GM19395 (cell line): ENCODE data around the gene TMEM131.
A peak's percentile ranks its signal among the peaks of the same experiment; 100 is the strongest.
"Not testable (repeated sequence)": the region's sequence is repeated elsewhere in the genome, so short reads cannot be mapped to it uniquely, and the experiment has no call there.

Experiments used
- ATAC-seq: cut with Tn5 transposase; IDR thresholded peaks from one replicate; pipeline ENCODE4 v1.9.1; 2021; ENCODE audit warnings: mild to moderate bottlenecking, moderate library complexity; ENCODE audit not compliant: unreplicated experiment

TMEM131 gene

GRCh38 chr2:98025481-98026037 lies 29.8 kb upstream of the TMEM131 start:
- ATAC-seq: no peak

- not testable (repeated sequence) for ATAC-seq
These were observed 26.3 kb upstream of the TMEM131 start for GRCh38 chr2:98022067-98022466.

GRCh38 chr2:98020992-98021713 lies 25.4 kb upstream of the TMEM131 start:
- ATAC-seq: no peak

- ATAC-seq: no peak
These were observed 24.8 kb upstream of the TMEM131 start for GRCh38 chr2:98020516-98020915.

- no peak for ATAC-seq
These were observed 21.3 kb upstream of the TMEM131 start for GRCh38 chr2:98016908-98017670.

GRCh38 chr2:98015671-98016070 lies 19.9 kb upstream of the TMEM131 start:
- ATAC-seq: no peak

- no peak for ATAC-seq
These were observed 18.6 kb upstream of the TMEM131 start for GRCh38 chr2:98014379-98014778.

GRCh38 chr2:98013407-98014042 lies 17.8 kb upstream of the TMEM131 start:
- no peak for ATAC-seq

- ATAC-seq: peak; percentile 84
These were observed 16.8 kb upstream of the TMEM131 start for GRCh38 chr2:98012561-98012991.

- no peak for ATAC-seq
These were observed 14.4 kb upstream of the TMEM131 start for GRCh38 chr2:98009887-98010760.

GRCh38 chr2:98008415-98008814 lies 12.7 kb upstream of the TMEM131 start:
- no peak for ATAC-seq

- ATAC-seq: no peak
These were observed 10.6 kb upstream of the TMEM131 start for GRCh38 chr2:98006378-98006777.

GRCh38 chr2:98004613-98005012 lies 8.9 kb upstream of the TMEM131 start:
- no peak for ATAC-seq

- no peak for ATAC-seq
These were observed 8.3 kb upstream of the TMEM131 start for GRCh38 chr2:98004047-98004446.

GRCh38 chr2:97999536-97999935 lies 3.8 kb upstream of the TMEM131 start:
- no peak for ATAC-seq

GRCh38 chr2:97998431-97999005 lies 2.8 kb upstream of the TMEM131 start:
- ATAC-seq: no peak

GRCh38 chr2:97997784-97998392 lies 2.1 kb upstream of the TMEM131 start:
- ATAC-seq: no peak

GRCh38 chr2:97996679-97997078 lies 931 bp upstream of the TMEM131 start:
- ATAC-seq: no peak

GRCh38 chr2:97995026-97995733 lies 568 bp downstream of the TMEM131 start:
- ATAC-seq: peak; percentile 33
